ENCODE results near the gene PTGES2.

Gene PTGES2
- 27.8 to 35.4 (median 32.5) reads per million in 3 donors for total RNA-seq

- Histone ChIP-seq H3K4me3 (ENCODE audit: insufficient read depth, low read depth, low read length, poor library complexity, severe bottlenecking) (peak within 1 kb of the TSS; percentile 98), H3K4me1 (ENCODE audit: control insufficient read depth, insufficient read depth, low read length, poor library complexity, severe bottlenecking) (peaks cover 30% of the 10 kb centered on the region), H3K36me3 (ENCODE audit: control insufficient read depth, insufficient read depth, low read length) (peaks cover 17% of the 10 kb centered on the region), H3K27ac (ENCODE audit: insufficient read depth, low read length, poor library complexity, severe bottlenecking) (peak within 1 kb of the TSS; percentile 96), H3K27me3 (replicated peaks; ENCODE audit: control insufficient read depth, insufficient read depth, low read length, poor library complexity, severe bottlenecking) (no peaks in the 10 kb centered on the region), H3K9me3 (ENCODE audit: control insufficient read depth, low read length) (no peaks in the 10 kb centered on the region)
- DNase-seq = peak; percentile 64 to 74 (median 71)
Measured at GRCh38 chr9:128127568-128127989, at the start of gene PTGES2. PTGES2 (minus strand) TSS chr9:128127729; CDS start chr9:128127717, 12 bp downstream.

GRCh38 chr9:128175726-128176125 is 48.2 kb upstream of the PTGES2 start:
- H3K36me3 ChIP-seq (ENCODE audit: control insufficient read depth, insufficient read depth, low read length) = peaks cover 54% of the 10 kb centered on the region
- DNase-seq = no peak
- no peak overlapping the region for H3K27ac ChIP-seq (ENCODE audit: insufficient read depth, low read length, poor library complexity, severe bottlenecking)
- no peaks in the 10 kb centered on the region for H3K9me3 ChIP-seq (ENCODE audit: control insufficient read depth, low read length)
- no peaks in the 10 kb centered on the region for H3K4me1 ChIP-seq (ENCODE audit: control insufficient read depth, insufficient read depth, low read length, poor library complexity, severe bottlenecking)
- H3K27me3 ChIP-seq (replicated peaks; ENCODE audit: control insufficient read depth, insufficient read depth, low read length, poor library complexity, severe bottlenecking) = no peaks in the 10 kb centered on the region
- no peak overlapping the region for H3K4me3 ChIP-seq (ENCODE audit: insufficient read depth, low read depth, low read length, poor library complexity, severe bottlenecking)

GRCh38 chr9:128175102-128175563 is 47.6 kb upstream of the PTGES2 start:
- no peak overlapping the region for H3K4me3 ChIP-seq (ENCODE audit: insufficient read depth, low read depth, low read length, poor library complexity, severe bottlenecking)
- H3K36me3 ChIP-seq (ENCODE audit: control insufficient read depth, insufficient read depth, low read length) = peaks cover 52% of the 10 kb centered on the region
- DNase-seq = no peak
- H3K27ac ChIP-seq (ENCODE audit: insufficient read depth, low read length, poor library complexity, severe bottlenecking) = no peak overlapping the region
- H3K9me3 ChIP-seq (ENCODE audit: control insufficient read depth, low read length) = no peaks in the 10 kb centered on the region
- H3K4me1 ChIP-seq (ENCODE audit: control insufficient read depth, insufficient read depth, low read length, poor library complexity, severe bottlenecking) = no peaks in the 10 kb centered on the region
- no peaks in the 10 kb centered on the region for H3K27me3 ChIP-seq (replicated peaks; ENCODE audit: control insufficient read depth, insufficient read depth, low read length, poor library complexity, severe bottlenecking)

GRCh38 chr9:128174062-128174461 is 46.5 kb upstream of the PTGES2 start:
- Histone ChIP-seq H3K4me3 (ENCODE audit: insufficient read depth, low read depth, low read length, poor library complexity, severe bottlenecking) (no peak overlapping the region), H3K27me3 (replicated peaks; ENCODE audit: control insufficient read depth, insufficient read depth, low read length, poor library complexity, severe bottlenecking) (no peaks in the 10 kb centered on the region), H3K36me3 (ENCODE audit: control insufficient read depth, insufficient read depth, low read length) (peaks cover 51% of the 10 kb centered on the region), H3K9me3 (ENCODE audit: control insufficient read depth, low read length) (no peaks in the 10 kb centered on the region), H3K27ac (ENCODE audit: insufficient read depth, low read length, poor library complexity, severe bottlenecking) (no peak overlapping the region), H3K4me1 (ENCODE audit: control insufficient read depth, insufficient read depth, low read length, poor library complexity, severe bottlenecking) (no peaks in the 10 kb centered on the region)
- no peak for DNase-seq

GRCh38 chr9:128169925-128170324 is 42.4 kb upstream of the PTGES2 start:
- Histone ChIP-seq H3K4me3 (ENCODE audit: insufficient read depth, low read depth, low read length, poor library complexity, severe bottlenecking) (no peak overlapping the region), H3K27me3 (replicated peaks; ENCODE audit: control insufficient read depth, insufficient read depth, low read length, poor library complexity, severe bottlenecking) (no peaks in the 10 kb centered on the region), H3K4me1 (ENCODE audit: control insufficient read depth, insufficient read depth, low read length, poor library complexity, severe bottlenecking) (no peaks in the 10 kb centered on the region), H3K27ac (ENCODE audit: insufficient read depth, low read length, poor library complexity, severe bottlenecking) (no peak overlapping the region), H3K9me3 (ENCODE audit: control insufficient read depth, low read length) (no peaks in the 10 kb centered on the region), H3K36me3 (ENCODE audit: control insufficient read depth, insufficient read depth, low read length) (peaks cover 29% of the 10 kb centered on the region)
- no peak for DNase-seq

- no peaks in the 10 kb centered on the region for H3K9me3 ChIP-seq (ENCODE audit: control insufficient read depth, low read length)
- peaks cover 32% of the 10 kb centered on the region for H3K36me3 ChIP-seq (ENCODE audit: control insufficient read depth, insufficient read depth, low read length)
- H3K27me3 ChIP-seq (replicated peaks; ENCODE audit: control insufficient read depth, insufficient read depth, low read length, poor library complexity, severe bottlenecking) = no peaks in the 10 kb centered on the region
- H3K4me3 ChIP-seq (ENCODE audit: insufficient read depth, low read depth, low read length, poor library complexity, severe bottlenecking) = no peak overlapping the region
- H3K27ac ChIP-seq (ENCODE audit: insufficient read depth, low read length, poor library complexity, severe bottlenecking) = no peak overlapping the region
- H3K4me1 ChIP-seq (ENCODE audit: control insufficient read depth, insufficient read depth, low read length, poor library complexity, severe bottlenecking) = no peaks in the 10 kb centered on the region
- DNase-seq = no peak
Measured at GRCh38 chr9:128169492-128169891, 42.0 kb upstream of the PTGES2 start.

GRCh38 chr9:128168731-128169308 is 41.3 kb upstream of the PTGES2 start:
- Histone ChIP-seq H3K4me3 (ENCODE audit: insufficient read depth, low read depth, low read length, poor library complexity, severe bottlenecking) (no peak overlapping the region), H3K36me3 (ENCODE audit: control insufficient read depth, insufficient read depth, low read length) (peaks cover 37% of the 10 kb centered on the region), H3K4me1 (ENCODE audit: control insufficient read depth, insufficient read depth, low read length, poor library complexity, severe bottlenecking) (no peaks in the 10 kb centered on the region), H3K27me3 (replicated peaks; ENCODE audit: control insufficient read depth, insufficient read depth, low read length, poor library complexity, severe bottlenecking) (no peaks in the 10 kb centered on the region), H3K27ac (ENCODE audit: insufficient read depth, low read length, poor library complexity, severe bottlenecking) (no peak overlapping the region), H3K9me3 (ENCODE audit: control insufficient read depth, low read length) (no peaks in the 10 kb centered on the region)
- no peak for DNase-seq

GRCh38 chr9:128167209-128167608 is 39.7 kb upstream of the PTGES2 start:
- Histone ChIP-seq H3K27me3 (replicated peaks; ENCODE audit: control insufficient read depth, insufficient read depth, low read length, poor library complexity, severe bottlenecking) (no peaks in the 10 kb centered on the region), H3K9me3 (ENCODE audit: control insufficient read depth, low read length) (no peaks in the 10 kb centered on the region), H3K36me3 (ENCODE audit: control insufficient read depth, insufficient read depth, low read length) (peaks cover 37% of the 10 kb centered on the region), H3K4me3 (ENCODE audit: insufficient read depth, low read depth, low read length, poor library complexity, severe bottlenecking) (no peak overlapping the region), H3K4me1 (ENCODE audit: control insufficient read depth, insufficient read depth, low read length, poor library complexity, severe bottlenecking) (no peaks in the 10 kb centered on the region), H3K27ac (ENCODE audit: insufficient read depth, low read length, poor library complexity, severe bottlenecking) (no peak overlapping the region)
- no peak for DNase-seq

GRCh38 chr9:128166169-128166568 is 38.6 kb upstream of the PTGES2 start:
- Histone ChIP-seq H3K4me1 (ENCODE audit: control insufficient read depth, insufficient read depth, low read length, poor library complexity, severe bottlenecking) (peaks cover 2% of the 10 kb centered on the region), H3K4me3 (ENCODE audit: insufficient read depth, low read depth, low read length, poor library complexity, severe bottlenecking) (no peak overlapping the region), H3K27me3 (replicated peaks; ENCODE audit: control insufficient read depth, insufficient read depth, low read length, poor library complexity, severe bottlenecking) (no peaks in the 10 kb centered on the region), H3K9me3 (ENCODE audit: control insufficient read depth, low read length) (no peaks in the 10 kb centered on the region), H3K36me3 (ENCODE audit: control insufficient read depth, insufficient read depth, low read length) (peaks cover 37% of the 10 kb centered on the region), H3K27ac (ENCODE audit: insufficient read depth, low read length, poor library complexity, severe bottlenecking) (no peak overlapping the region)
- no peak for DNase-seq

GRCh38 chr9:128164307-128164885 is 36.9 kb upstream of the PTGES2 start:
- DNase-seq = no peak

More at GRCh38 chr9:128164307-128164885, 36.9 kb upstream of the PTGES2 start:
- Histone ChIP-seq H3K4me1 (ENCODE audit: control insufficient read depth, insufficient read depth, low read length, poor library complexity, severe bottlenecking) (peaks cover 11% of the 10 kb centered on the region), H3K27ac (ENCODE audit: insufficient read depth, low read length, poor library complexity, severe bottlenecking) (no peak overlapping the region), H3K36me3 (ENCODE audit: control insufficient read depth, insufficient read depth, low read length) (peaks cover 27% of the 10 kb centered on the region), H3K27me3 (replicated peaks; ENCODE audit: control insufficient read depth, insufficient read depth, low read length, poor library complexity, severe bottlenecking) (no peaks in the 10 kb centered on the region), H3K4me3 (ENCODE audit: insufficient read depth, low read depth, low read length, poor library complexity, severe bottlenecking) (no peak overlapping the region), H3K9me3 (ENCODE audit: control insufficient read depth, low read length) (no peaks in the 10 kb centered on the region)
